Neural crest cell (in vitro differentiated cells): Measurements from ENCODE around the gene RAB3C. TPM values are rescaled to one million over a fixed set of nuclear protein-coding genes. Genes with fewer than 3 reads are reported as not detected.

Source experiments
- DNase-seq: peaks from one replicate; pipeline ENCODE4 v3.0.0; 2021; ENCODE audit warnings: low read depth, mixed read lengths, low spot score
- H3K27ac Mint-ChIP-seq: one replicate; pipeline ENCODE4 v1.8.0; 2021; ENCODE audit warnings: mild to moderate bottlenecking, mixed read lengths; ENCODE audit not compliant: unreplicated experiment
- H3K27me3 Mint-ChIP-seq: 2 replicates; pipeline ENCODE4 v1.8.0; 2021; ENCODE audit warnings: low read depth, mild to moderate bottlenecking, mixed read lengths
- H3K36me3 Mint-ChIP-seq: 2 replicates; pipeline ENCODE4 v1.8.0; 2021; ENCODE audit warnings: low read depth, mild to moderate bottlenecking, mixed read lengths
- H3K4me1 Mint-ChIP-seq: 2 replicates; pipeline ENCODE4 v1.8.0; 2021; ENCODE audit warnings: mixed read lengths
- H3K4me3 Mint-ChIP-seq: one replicate; pipeline ENCODE4 v1.8.0; 2021; ENCODE audit warnings: mild to moderate bottlenecking, mixed read lengths
- H3K9me3 Mint-ChIP-seq: 2 replicates; pipeline ENCODE4 v1.8.0; 2021; ENCODE audit warnings: mixed read lengths
- CTCF ChIP-seq: fragments of 200-600 bp; sonication (generic); conservative IDR thresholded peaks from 2 replicates; pipeline ENCODE4 v1.5.0; 2021; ENCODE audit warnings: antibody characterized with exemption, mild to moderate bottlenecking
- total RNA-seq: library from RNA; stranded (reverse); gene quantifications from 2 replicates; pipeline ENCODE4 v1.2.1, GENCODE V29; 2021

The RAB3C gene
- total RNA-seq, 1 donor from 2014 or later = 13.6 TPM

GRCh38 chr5:58844395-58844794, 261.5 kb downstream of the RAB3C start:
- Mint-ChIP-seq H3K27ac (peak overlapping the region; percentile 16), H3K4me3 (no peak overlapping the region), H3K9me3 (no peaks in the 10 kb centered on the region), H3K4me1 (peaks cover 5% of the 10 kb centered on the region), H3K36me3 (no peaks in the 10 kb centered on the region), H3K27me3 (no peaks in the 10 kb centered on the region)
- TF ChIP-seq CTCF = no peak
- DNase-seq = no peak

- no peak for DNase-seq
- H3K4me1 Mint-ChIP-seq = peaks cover 17% of the 10 kb centered on the region
- H3K9me3 Mint-ChIP-seq = no peaks in the 10 kb centered on the region
- no peak overlapping the region for H3K27ac Mint-ChIP-seq
- H3K36me3 Mint-ChIP-seq = no peaks in the 10 kb centered on the region
- no peak for TF ChIP-seq CTCF
- no peak overlapping the region for H3K4me3 Mint-ChIP-seq
- H3K27me3 Mint-ChIP-seq = no peaks in the 10 kb centered on the region
Measured at GRCh38 chr5:58847041-58847440, 264.2 kb downstream of the RAB3C start.

GRCh38 chr5:58849223-58849622, 266.3 kb downstream of the RAB3C start:
- no peaks in the 10 kb centered on the region for H3K27me3 Mint-ChIP-seq
- no peaks in the 10 kb centered on the region for H3K9me3 Mint-ChIP-seq
- H3K27ac Mint-ChIP-seq = no peak overlapping the region

GRCh38 chr5:58849921-58850667, 267.2 kb downstream of the RAB3C start:
- no peaks in the 10 kb centered on the region for H3K27me3 Mint-ChIP-seq
- TF ChIP-seq CTCF = peak; percentile 75
- peaks cover 24% of the 10 kb centered on the region for H3K4me1 Mint-ChIP-seq
- no peak overlapping the region for H3K4me3 Mint-ChIP-seq
- no peaks in the 10 kb centered on the region for H3K9me3 Mint-ChIP-seq
- H3K36me3 Mint-ChIP-seq = no peaks in the 10 kb centered on the region
- DNase-seq = peak; percentile 5
- no peak overlapping the region for H3K27ac Mint-ChIP-seq

More at GRCh38 chr5:58849223-58849622, 266.3 kb downstream of the RAB3C start:
- no peak for TF ChIP-seq CTCF
- Mint-ChIP-seq H3K4me3 (no peak overlapping the region), H3K36me3 (no peaks in the 10 kb centered on the region), H3K4me1 (peaks cover 19% of the 10 kb centered on the region)
- no peak for DNase-seq

GRCh38 chr5:58851153-58851552, 268.3 kb downstream of the RAB3C start:
- Mint-ChIP-seq H3K4me1 (peaks cover 24% of the 10 kb centered on the region), H3K9me3 (no peaks in the 10 kb centered on the region), H3K4me3 (no peak overlapping the region), H3K27ac (no peak overlapping the region), H3K27me3 (no peaks in the 10 kb centered on the region), H3K36me3 (no peaks in the 10 kb centered on the region)
- no peak for DNase-seq
- TF ChIP-seq CTCF = no peak
